ENCODE results near the gene MED8.

MED8 gene

GRCh38 chr1:43436371-43436770 lies 46.8 kb upstream of the MED8 start:
- TF ChIP-seq CTCF (IDR thresholded peaks at IDR 0.05; ENCODE audit: low read depth, low read length) = no peak
- Histone ChIP-seq H3K9me3 (no peaks in the 10 kb centered on the region), H3K4me3 (ENCODE audit: low read depth, low read length) (no peak overlapping the region), H3K36me3 (no peaks in the 10 kb centered on the region; the same call in 1 of the 2 replicates), H3K4me1 (no peaks in the 10 kb centered on the region), H3K27me3 (no peaks in the 10 kb centered on the region)
- no peak for DNase-seq

GRCh38 chr1:43435146-43436145 lies 45.8 kb upstream of the MED8 start:
- Histone ChIP-seq H3K36me3 (no peaks in the 10 kb centered on the region; the same call in 1 of the 2 replicates), H3K27me3 (no peaks in the 10 kb centered on the region), H3K4me1 (no peaks in the 10 kb centered on the region), H3K9me3 (no peaks in the 10 kb centered on the region), H3K4me3 (ENCODE audit: low read depth, low read length) (no peak overlapping the region)
- TF ChIP-seq CTCF (IDR thresholded peaks at IDR 0.05; ENCODE audit: low read depth, low read length) = no peak
- no peak for DNase-seq

- Histone ChIP-seq H3K9me3 (no peaks in the 10 kb centered on the region), H3K27me3 (no peaks in the 10 kb centered on the region), H3K36me3 (no peaks in the 10 kb centered on the region; the same call in 1 of the 2 replicates), H3K4me1 (no peaks in the 10 kb centered on the region), H3K4me3 (ENCODE audit: low read depth, low read length) (no peak overlapping the region)
- DNase-seq = no peak
- no peak for TF ChIP-seq CTCF (IDR thresholded peaks at IDR 0.05; ENCODE audit: low read depth, low read length)
These were observed 44.7 kb upstream of the MED8 start for GRCh38 chr1:43434256-43434655.

- Histone ChIP-seq H3K36me3 (no peaks in the 10 kb centered on the region; the same call in 1 of the 2 replicates), H3K27me3 (no peaks in the 10 kb centered on the region), H3K9me3 (no peaks in the 10 kb centered on the region), H3K4me3 (ENCODE audit: low read depth, low read length) (no peak overlapping the region), H3K4me1 (no peaks in the 10 kb centered on the region)
- TF ChIP-seq CTCF (IDR thresholded peaks at IDR 0.05; ENCODE audit: low read depth, low read length) = no peak
- no peak for DNase-seq
These were observed 43.3 kb upstream of the MED8 start for GRCh38 chr1:43432907-43433306.

- no peaks in the 10 kb centered on the region for H3K27me3 ChIP-seq
- no peak for DNase-seq
- H3K4me1 ChIP-seq = no peaks in the 10 kb centered on the region
- H3K36me3 ChIP-seq = no peaks in the 10 kb centered on the region; the same call in 1 of the 2 replicates
- TF ChIP-seq CTCF (IDR thresholded peaks at IDR 0.05; ENCODE audit: low read depth, low read length) = no peak
- no peak overlapping the region for H3K4me3 ChIP-seq (ENCODE audit: low read depth, low read length)
- H3K9me3 ChIP-seq = no peaks in the 10 kb centered on the region
These were observed 42.7 kb upstream of the MED8 start for GRCh38 chr1:43432171-43432860.

All from BE2C (cell line).